ENCODE results near the gene LY6G5C. TPM values are rescaled to one million over a fixed set of nuclear protein-coding genes. Genes with fewer than 3 reads are reported as not detected.

LY6G5C gene
- total and polyA plus RNA-seq, 2 donors (not counting 3 experiments of a cell fraction or from before 2014, with no cell fraction given): 8.2 to 11.4 TPM

DNA sequence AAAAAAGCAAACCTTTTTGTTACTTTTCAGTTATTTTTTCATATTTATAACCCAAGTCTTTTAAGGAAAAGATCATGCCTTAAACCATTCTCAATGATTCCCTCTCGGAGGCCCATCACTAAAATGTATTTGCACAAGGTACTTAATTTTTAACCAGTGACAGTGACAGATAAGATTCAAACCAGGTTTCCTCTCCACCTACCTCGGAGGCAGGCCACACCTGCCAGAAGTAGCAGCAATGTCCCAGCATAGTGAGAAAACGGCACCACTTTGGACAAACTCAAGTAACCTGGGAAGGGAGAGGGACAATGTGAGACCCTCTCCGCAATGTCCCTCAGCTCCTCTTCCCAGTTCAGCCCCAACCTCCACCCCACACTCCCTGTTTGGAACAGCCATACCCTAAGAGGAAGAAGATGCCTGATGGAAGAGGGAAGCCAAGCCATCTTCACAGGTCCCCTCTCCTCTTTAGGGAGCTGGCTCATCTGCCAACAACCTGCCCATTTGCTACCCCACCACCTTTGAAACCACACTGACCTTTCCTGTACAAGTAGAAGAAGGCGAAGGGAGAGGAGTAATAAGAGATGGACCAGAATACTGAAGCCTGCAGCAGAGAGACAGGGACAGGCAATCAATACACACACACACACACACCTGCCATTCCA lies 20.0 kb upstream of the LY6G5C start:
- CTCF ChIA-PET: no interaction called here

GRCh38 chr6:31697555-31697954 lies 16.7 kb upstream of the LY6G5C start:
- ChIA-PET POLR2A (no interaction called here), CTCF (interaction anchor here (1.3 kb wide), 1 partner anchor 16 kb away, joined by 6 read pairs; the partner anchor contains the start of gene LY6G5C)
- dilution Hi-C loops (cut with MboI; ENCODE audit: extremely low pct_ligation_motif_present, low sequenced_read_pairs) (no loop called here), intact Hi-C loops (cut with micrococcal nuclease) (no loop called here)
- Histone ChIP-seq H3K36me3 (ENCODE audit: control insufficient read depth in 2 of 2, extremely low read depth in 1 of 2, insufficient read depth in 2 of 2, low read length in 2 of 2) (peaks cover 6 to 22% of the 10 kb centered on the region in 2 experiments), H3K9me1 (replicated peaks; ENCODE audit: control insufficient read depth, extremely low read depth, insufficient read depth, low read length) (no peaks in the 10 kb centered on the region), H3K79me2 (ENCODE audit: control insufficient read depth, insufficient read depth, low read length) (peaks cover 19% of the 10 kb centered on the region), H3K9ac (replicated peaks; ENCODE audit: extremely low read depth, insufficient read depth, low read length) (no peak overlapping the region), H3K4me2 (ENCODE audit: insufficient read depth, low read length) (no peak overlapping the region), H3K4me1 (ENCODE audit: control insufficient read depth, extremely low read depth, insufficient read depth, low read length) (peaks cover 11% of the 10 kb centered on the region), H3K27me3 (ENCODE audit: control insufficient read depth in 2 of 2, insufficient read depth in 2 of 2, low read length in 2 of 2) (no peaks in the 10 kb centered on the region), H4K20me1 (replicated peaks; ENCODE audit: control insufficient read depth, extremely low read depth, insufficient read depth, low read length) (no peaks in the 10 kb centered on the region), H3K27ac (ENCODE audit: insufficient read depth, low read depth, low read length) (no peak overlapping the region), H3K9me3 (replicated peaks; ENCODE audit: control insufficient read depth, insufficient read depth, low read length) (no peaks in the 10 kb centered on the region), H3K4me3 (replicated peaks in 1 of 3; ENCODE audit: insufficient read depth in 1 of 3, low read depth in 1 of 3, low read length in 3 of 3) (no peak overlapping the region), H2AFZ (ENCODE audit: low read depth, low read length) (no peak overlapping the region)
- DNase-seq (ENCODE audit: low read depth, low spot score): no peak
- no peak for FAIRE-seq
- BruUV-seq (replicated peaks): no TSS peak
- TF ChIP-seq JUN (IDR thresholded peaks at IDR 0.05; ENCODE audit: borderline replicate concordance, insufficient read depth, insufficient read length, low read depth) (no peak), MAX (IDR thresholded peaks at IDR 0.05; ENCODE audit: insufficient read depth, insufficient read length) (no peak), EZH2 (IDR thresholded peaks at IDR 0.05; ENCODE audit: borderline replicate concordance, low read depth, low read length, severe bottlenecking) (no peak), FOS (IDR thresholded peaks at IDR 0.05; ENCODE audit: borderline replicate concordance, insufficient read depth, low read length) (no peak), MYC (IDR thresholded peaks at IDR 0.05; ENCODE audit: low read depth, low read length) (no peak), POLR2AphosphoS5 (IDR thresholded peaks at IDR 0.05; ENCODE audit: insufficient read depth, low read depth, low read length) (no peak), GATA2 (IDR thresholded peaks at IDR 0.05; ENCODE audit: insufficient read depth, insufficient read length, low read depth, low read length) (no peak), POLR2A (IDR thresholded peaks at IDR 0.05; ENCODE audit: low read depth, low read length) (no peak)
- TF ChIP-seq, protein P1, sequence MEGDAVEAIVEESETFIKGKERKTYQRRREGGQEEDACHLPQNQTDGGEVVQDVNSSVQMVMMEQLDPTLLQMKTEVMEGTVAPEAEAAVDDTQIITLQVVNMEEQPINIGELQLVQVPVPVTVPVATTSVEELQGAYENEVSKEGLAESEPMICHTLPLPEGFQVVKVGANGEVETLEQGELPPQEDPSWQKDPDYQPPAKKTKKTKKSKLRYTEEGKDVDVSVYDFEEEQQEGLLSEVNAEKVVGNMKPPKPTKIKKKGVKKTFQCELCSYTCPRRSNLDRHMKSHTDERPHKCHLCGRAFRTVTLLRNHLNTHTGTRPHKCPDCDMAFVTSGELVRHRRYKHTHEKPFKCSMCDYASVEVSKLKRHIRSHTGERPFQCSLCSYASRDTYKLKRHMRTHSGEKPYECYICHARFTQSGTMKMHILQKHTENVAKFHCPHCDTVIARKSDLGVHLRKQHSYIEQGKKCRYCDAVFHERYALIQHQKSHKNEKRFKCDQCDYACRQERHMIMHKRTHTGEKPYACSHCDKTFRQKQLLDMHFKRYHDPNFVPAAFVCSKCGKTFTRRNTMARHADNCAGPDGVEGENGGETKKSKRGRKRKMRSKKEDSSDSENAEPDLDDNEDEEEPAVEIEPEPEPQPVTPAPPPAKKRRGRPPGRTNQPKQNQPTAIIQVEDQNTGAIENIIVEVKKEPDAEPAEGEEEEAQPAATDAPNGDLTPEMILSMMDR (IDR thresholded peaks at IDR 0.05; ENCODE audit: extremely low read depth in 1 of 2, insufficient read depth in 1 of 2, low read depth in 1 of 2, low read length in 2 of 2): no peak

More for the DNA sequence above, 20.0 kb upstream of the LY6G5C start:
- POLR2A ChIA-PET: no interaction called here
- BruUV-seq (replicated peaks): no TSS peak
- dilution Hi-C loops (cut with MboI; ENCODE audit: extremely low pct_ligation_motif_present, low sequenced_read_pairs) (no loop called here), intact Hi-C loops (cut with micrococcal nuclease) (no loop called here)
- Histone ChIP-seq H3K9me3 (replicated peaks; ENCODE audit: control insufficient read depth, insufficient read depth, low read length) (no peaks in the 10 kb centered on the region), H3K4me3 (replicated peaks in 1 of 3; ENCODE audit: insufficient read depth in 1 of 3, low read depth in 1 of 3, low read length in 3 of 3) (no peak overlapping the region), H3K27me3 (ENCODE audit: control insufficient read depth in 2 of 2, insufficient read depth in 2 of 2, low read length in 2 of 2) (no peaks in the 10 kb centered on the region), H3K9ac (replicated peaks; ENCODE audit: extremely low read depth, insufficient read depth, low read length) (no peak overlapping the region), H3K79me2 (ENCODE audit: control insufficient read depth, insufficient read depth, low read length) (peaks cover 21% of the 10 kb centered on the region), H4K20me1 (replicated peaks; ENCODE audit: control insufficient read depth, extremely low read depth, insufficient read depth, low read length) (no peaks in the 10 kb centered on the region), H3K9me1 (replicated peaks; ENCODE audit: control insufficient read depth, extremely low read depth, insufficient read depth, low read length) (no peaks in the 10 kb centered on the region), H3K4me2 (ENCODE audit: insufficient read depth, low read length) (no peak overlapping the region), H3K4me1 (ENCODE audit: control insufficient read depth, extremely low read depth, insufficient read depth, low read length) (peaks cover 11% of the 10 kb centered on the region), H3K27ac (ENCODE audit: insufficient read depth, low read depth, low read length) (no peak overlapping the region), H3K36me3 (ENCODE audit: control insufficient read depth in 2 of 2, extremely low read depth in 1 of 2, insufficient read depth in 2 of 2, low read length in 2 of 2) (peaks cover 0 to 8% of the 10 kb centered on the region in 2 experiments), H2AFZ (ENCODE audit: low read depth, low read length) (no peak overlapping the region)
- FAIRE-seq (no peak), DNase-seq (ENCODE audit: low read depth, low spot score) (no peak)
- TF ChIP-seq GATA2 (IDR thresholded peaks at IDR 0.05; ENCODE audit: insufficient read depth, insufficient read length, low read depth, low read length): no peak

Measured in endothelial cell of umbilical vein (primary cell).